GM12865 (cell line): ENCODE data around the gene AKR1B1.

Experiments used
- DNase-seq: peaks from one replicate; pipeline ENCODE4 v3.0.0; 2010; ENCODE audit warnings: low read depth
- H3K4me3 ChIP-seq: 2 replicates; pipeline ENCODE4 v1.5.1; 2011; ENCODE audit warnings: mild to moderate bottlenecking, low read depth, low read length, control low read depth
- CTCF ChIP-seq: IDR thresholded peaks from 2 replicates; pipeline ENCODE4 v1.5.1; 2011; ENCODE audit warnings: low read length, control low read depth, low read depth, inconsistent platforms; ENCODE audit not compliant: insufficient read depth; ENCODE audit errors: missing control alignments

Gene AKR1B1

GRCh38 chr7:134452991-134453473, 5.9 kb downstream of the AKR1B1 start:
- TF ChIP-seq CTCF = no peak
- H3K4me3 ChIP-seq = no peak overlapping the region
- no peak for DNase-seq

- TF ChIP-seq CTCF = no peak
- no peak for DNase-seq
- H3K4me3 ChIP-seq = no peak overlapping the region
Measured at GRCh38 chr7:134452419-134452838, 6.5 kb downstream of the AKR1B1 start.

- TF ChIP-seq CTCF = no peak
- H3K4me3 ChIP-seq = no peak overlapping the region
- no peak for DNase-seq
Measured at GRCh38 chr7:134451656-134452055, 7.2 kb downstream of the AKR1B1 start.

DNA sequence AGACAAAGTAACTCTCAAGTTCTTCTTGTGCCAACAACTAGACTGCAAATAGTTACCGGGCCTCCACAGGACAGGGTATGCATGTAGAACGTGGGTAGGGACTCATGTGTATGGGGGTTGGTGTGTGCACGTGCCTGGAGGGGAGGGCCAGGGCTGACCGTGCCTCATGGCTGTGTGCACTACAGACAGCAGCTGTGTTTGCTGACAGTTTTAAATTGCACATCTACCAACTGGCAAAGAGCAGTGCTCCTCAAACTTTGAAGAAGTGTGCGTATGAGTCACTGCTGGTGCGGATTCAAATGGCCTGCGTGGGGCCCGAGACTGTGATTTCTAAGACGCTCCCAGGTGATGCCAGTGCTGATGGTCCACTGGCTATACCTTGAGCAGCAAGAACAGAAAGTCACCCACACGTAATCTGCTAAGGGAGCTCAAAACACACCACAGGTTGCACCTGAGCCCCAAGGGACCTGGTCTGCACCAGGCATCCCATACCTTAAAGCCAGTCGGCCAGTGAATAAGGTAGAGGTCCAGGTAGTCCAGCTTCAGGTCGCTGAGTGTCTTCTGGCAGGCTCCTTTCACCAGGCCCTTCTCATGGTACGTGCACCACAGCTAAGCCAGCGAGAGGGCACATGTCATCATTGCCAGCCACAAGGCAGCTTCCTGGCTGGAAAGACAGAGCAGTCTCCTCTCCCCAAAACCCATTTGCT, 8.5 kb downstream of the AKR1B1 start:
- no peak for TF ChIP-seq CTCF
- H3K4me3 ChIP-seq = no peak overlapping the region
- no peak for DNase-seq

- no peak overlapping the region for H3K4me3 ChIP-seq
- no peak for DNase-seq
- no peak for TF ChIP-seq CTCF
Measured at GRCh38 chr7:134449680-134450079, 9.2 kb downstream of the AKR1B1 start.

DNA sequence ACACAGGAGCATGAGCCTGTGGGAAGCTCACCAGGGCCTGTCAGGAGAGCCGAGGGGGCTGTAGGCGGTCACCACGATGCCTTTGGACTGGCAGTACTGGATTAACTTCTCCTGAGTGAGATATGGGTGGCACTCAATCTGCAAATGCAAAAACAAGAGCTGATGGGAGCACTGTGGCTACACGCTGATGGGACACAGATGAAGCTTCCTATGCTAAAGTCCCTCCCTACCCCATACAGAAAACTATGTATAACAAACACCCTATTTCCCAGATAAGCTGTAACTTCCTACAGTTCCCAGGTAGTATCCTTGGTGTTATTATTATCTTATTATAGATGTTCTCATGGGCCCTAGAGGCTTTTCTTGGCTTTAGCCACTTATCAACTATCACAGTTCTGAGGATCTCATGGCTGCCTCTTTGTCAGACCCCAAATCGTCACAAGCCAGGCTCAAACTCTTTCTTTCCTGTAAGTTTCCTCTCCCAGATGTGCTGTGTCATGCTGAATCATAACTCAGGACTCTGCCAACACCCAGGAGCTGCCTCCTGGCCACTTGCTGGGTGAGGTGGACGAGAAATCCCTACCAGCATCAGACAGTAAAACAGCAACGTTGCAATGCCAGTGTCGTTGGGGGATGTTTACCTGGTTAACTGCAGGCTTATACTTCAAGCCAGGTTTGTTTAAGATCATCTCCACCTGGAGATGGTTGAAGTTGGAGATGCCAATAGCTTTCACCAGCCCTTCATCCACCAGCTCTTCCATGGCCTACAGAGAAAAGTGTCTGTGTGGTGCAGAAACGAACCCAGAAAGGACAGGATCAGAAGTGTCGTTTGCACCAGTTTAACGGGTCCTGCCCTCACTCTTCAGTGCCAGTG, 10.3 kb downstream of the AKR1B1 start:
- H3K4me3 ChIP-seq = no peak overlapping the region
- no peak for TF ChIP-seq CTCF
- no peak for DNase-seq
